ENCODE results near the gene SH3GL2.

Gene SH3GL2

GRCh38 chr9:17833846-17834245, 255.0 kb downstream of the SH3GL2 start:
- in situ Hi-C loops (cut with MboI; ENCODE audit: low sequenced_read_pairs, unreplicated experiment): no loop called here
- TF ChIP-seq, protein P1, sequence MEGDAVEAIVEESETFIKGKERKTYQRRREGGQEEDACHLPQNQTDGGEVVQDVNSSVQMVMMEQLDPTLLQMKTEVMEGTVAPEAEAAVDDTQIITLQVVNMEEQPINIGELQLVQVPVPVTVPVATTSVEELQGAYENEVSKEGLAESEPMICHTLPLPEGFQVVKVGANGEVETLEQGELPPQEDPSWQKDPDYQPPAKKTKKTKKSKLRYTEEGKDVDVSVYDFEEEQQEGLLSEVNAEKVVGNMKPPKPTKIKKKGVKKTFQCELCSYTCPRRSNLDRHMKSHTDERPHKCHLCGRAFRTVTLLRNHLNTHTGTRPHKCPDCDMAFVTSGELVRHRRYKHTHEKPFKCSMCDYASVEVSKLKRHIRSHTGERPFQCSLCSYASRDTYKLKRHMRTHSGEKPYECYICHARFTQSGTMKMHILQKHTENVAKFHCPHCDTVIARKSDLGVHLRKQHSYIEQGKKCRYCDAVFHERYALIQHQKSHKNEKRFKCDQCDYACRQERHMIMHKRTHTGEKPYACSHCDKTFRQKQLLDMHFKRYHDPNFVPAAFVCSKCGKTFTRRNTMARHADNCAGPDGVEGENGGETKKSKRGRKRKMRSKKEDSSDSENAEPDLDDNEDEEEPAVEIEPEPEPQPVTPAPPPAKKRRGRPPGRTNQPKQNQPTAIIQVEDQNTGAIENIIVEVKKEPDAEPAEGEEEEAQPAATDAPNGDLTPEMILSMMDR (IDR thresholded peaks at IDR 0.05; ENCODE audit: borderline replicate concordance, control extremely low read depth, extremely low read depth, insufficient read depth, missing control alignments): no peak
- DNase-seq (ENCODE audit: low spot score): no peak

GRCh38 chr9:17837965-17838364, 259.1 kb downstream of the SH3GL2 start:
- in situ Hi-C loops (cut with MboI; ENCODE audit: low sequenced_read_pairs, unreplicated experiment): no loop called here
- DNase-seq (ENCODE audit: low spot score): no peak
- TF ChIP-seq, protein P1 (IDR thresholded peaks at IDR 0.05; ENCODE audit: borderline replicate concordance, control extremely low read depth, extremely low read depth, insufficient read depth, missing control alignments): no peak

GRCh38 chr9:17839776-17840175, 260.9 kb downstream of the SH3GL2 start:
- in situ Hi-C loops (cut with MboI; ENCODE audit: low sequenced_read_pairs, unreplicated experiment): no loop called here
- DNase-seq (ENCODE audit: low spot score): no peak
- TF ChIP-seq, protein P1 (IDR thresholded peaks at IDR 0.05; ENCODE audit: borderline replicate concordance, control extremely low read depth, extremely low read depth, insufficient read depth, missing control alignments): no peak

GRCh38 chr9:17843236-17843635, 264.4 kb downstream of the SH3GL2 start:
- in situ Hi-C loops (cut with MboI; ENCODE audit: low sequenced_read_pairs, unreplicated experiment): no loop called here
- TF ChIP-seq, protein P1 (IDR thresholded peaks at IDR 0.05; ENCODE audit: borderline replicate concordance, control extremely low read depth, extremely low read depth, insufficient read depth, missing control alignments): no peak
- DNase-seq (ENCODE audit: low spot score): no peak

Measured in GM13976 (cell line).